ENCODE results near the gene RXRB. TPM values are rescaled to one million over a fixed set of nuclear protein-coding genes. Genes with fewer than 3 reads are reported as not detected.

RXRB gene
- total and polyA plus RNA-seq, 2 of the 13 experiments (the other 11 are each of a cell fraction or from before 2014, with no cell fraction given), result 26.7 to 55.7 TPM

DNA sequence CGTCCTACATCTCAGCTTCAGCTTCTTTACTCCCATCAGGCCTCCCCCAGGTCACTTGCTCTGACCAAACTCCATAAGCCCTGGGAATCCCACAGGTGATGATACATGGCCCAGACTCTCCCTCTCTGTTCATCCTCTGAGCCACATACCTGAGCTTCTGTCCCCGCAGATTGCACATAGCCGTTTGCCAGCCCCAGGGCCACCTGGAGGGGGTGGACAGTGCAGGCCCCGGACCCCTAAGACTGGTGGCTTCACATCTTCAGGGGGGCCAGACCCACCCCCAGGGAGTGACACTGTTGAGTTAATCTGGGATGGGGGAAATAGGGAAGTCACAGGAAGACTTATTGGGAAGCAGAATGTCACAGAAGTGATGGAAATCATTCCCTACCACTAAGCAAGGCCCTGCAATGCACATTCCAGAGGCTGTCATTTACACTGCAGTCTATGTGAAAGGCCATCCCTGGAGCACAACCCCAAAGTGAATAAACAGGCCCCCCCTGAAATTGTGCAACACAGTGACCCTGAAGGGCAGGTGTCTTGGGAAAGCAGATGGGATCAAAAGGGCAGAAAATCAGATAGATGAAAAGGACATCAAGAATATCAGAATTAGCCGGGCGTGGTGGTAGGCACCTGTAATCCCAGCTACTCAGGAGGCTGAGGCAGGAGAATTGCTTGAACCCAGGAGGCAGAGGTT, 2.2 kb downstream of the RXRB start (continued):
- TF ChIP-seq, protein P1, sequence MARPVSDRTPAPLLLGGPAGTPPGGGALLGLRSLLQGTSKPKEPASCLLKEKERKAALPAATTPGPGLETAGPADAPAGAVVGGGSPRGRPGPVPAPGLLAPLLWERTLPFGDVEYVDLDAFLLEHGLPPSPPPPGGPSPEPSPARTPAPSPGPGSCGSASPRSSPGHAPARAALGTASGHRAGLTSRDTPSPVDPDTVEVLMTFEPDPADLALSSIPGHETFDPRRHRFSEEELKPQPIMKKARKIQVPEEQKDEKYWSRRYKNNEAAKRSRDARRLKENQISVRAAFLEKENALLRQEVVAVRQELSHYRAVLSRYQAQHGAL (CRISPR knock-in tag; IDR thresholded peaks at IDR 0.05; ENCODE audit: not compliant biosample characterization), result no peak
- TF ChIP-seq ZNF274 (CRISPR knock-in tag; IDR thresholded peaks at IDR 0.05), result no peak
- TF ChIP-seq KLF6 (CRISPR knock-in tag; IDR thresholded peaks at IDR 0.05), result peak; percentile 78; the same call in 1 of the 2 replicates
- no peak for TF ChIP-seq MTF1 (CRISPR knock-in tag; IDR thresholded peaks at IDR 0.05)
- TF ChIP-seq ZNF703 (CRISPR knock-in tag; IDR thresholded peaks at IDR 0.05; ENCODE audit: borderline replicate concordance), result no peak; the same call in 1 of the 2 replicates
- TF ChIP-seq ZNF124 (CRISPR knock-in tag; IDR thresholded peaks at IDR 0.05), result 0 out of 2 replicates have a peak, but pooled peaks have one; percentile 83
- no peak for TF ChIP-seq MTF2 (CRISPR knock-in tag; IDR thresholded peaks at IDR 0.05; ENCODE audit: borderline replicate concordance)
- peak; percentile 95 for TF ChIP-seq HDAC2 (CRISPR knock-in tag; IDR thresholded peaks at IDR 0.05)
- no peak for TF ChIP-seq KMT2A (CRISPR knock-in tag; IDR thresholded peaks at IDR 0.05)
- TF ChIP-seq, protein P2, sequence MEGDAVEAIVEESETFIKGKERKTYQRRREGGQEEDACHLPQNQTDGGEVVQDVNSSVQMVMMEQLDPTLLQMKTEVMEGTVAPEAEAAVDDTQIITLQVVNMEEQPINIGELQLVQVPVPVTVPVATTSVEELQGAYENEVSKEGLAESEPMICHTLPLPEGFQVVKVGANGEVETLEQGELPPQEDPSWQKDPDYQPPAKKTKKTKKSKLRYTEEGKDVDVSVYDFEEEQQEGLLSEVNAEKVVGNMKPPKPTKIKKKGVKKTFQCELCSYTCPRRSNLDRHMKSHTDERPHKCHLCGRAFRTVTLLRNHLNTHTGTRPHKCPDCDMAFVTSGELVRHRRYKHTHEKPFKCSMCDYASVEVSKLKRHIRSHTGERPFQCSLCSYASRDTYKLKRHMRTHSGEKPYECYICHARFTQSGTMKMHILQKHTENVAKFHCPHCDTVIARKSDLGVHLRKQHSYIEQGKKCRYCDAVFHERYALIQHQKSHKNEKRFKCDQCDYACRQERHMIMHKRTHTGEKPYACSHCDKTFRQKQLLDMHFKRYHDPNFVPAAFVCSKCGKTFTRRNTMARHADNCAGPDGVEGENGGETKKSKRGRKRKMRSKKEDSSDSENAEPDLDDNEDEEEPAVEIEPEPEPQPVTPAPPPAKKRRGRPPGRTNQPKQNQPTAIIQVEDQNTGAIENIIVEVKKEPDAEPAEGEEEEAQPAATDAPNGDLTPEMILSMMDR (CRISPR knock-in tag; IDR thresholded peaks at IDR 0.05), result no peak; the same call in 1 of the 2 replicates
- no peak for TF ChIP-seq TRIM24 (CRISPR knock-in tag; IDR thresholded peaks at IDR 0.05)
- TF ChIP-seq, protein P3, sequence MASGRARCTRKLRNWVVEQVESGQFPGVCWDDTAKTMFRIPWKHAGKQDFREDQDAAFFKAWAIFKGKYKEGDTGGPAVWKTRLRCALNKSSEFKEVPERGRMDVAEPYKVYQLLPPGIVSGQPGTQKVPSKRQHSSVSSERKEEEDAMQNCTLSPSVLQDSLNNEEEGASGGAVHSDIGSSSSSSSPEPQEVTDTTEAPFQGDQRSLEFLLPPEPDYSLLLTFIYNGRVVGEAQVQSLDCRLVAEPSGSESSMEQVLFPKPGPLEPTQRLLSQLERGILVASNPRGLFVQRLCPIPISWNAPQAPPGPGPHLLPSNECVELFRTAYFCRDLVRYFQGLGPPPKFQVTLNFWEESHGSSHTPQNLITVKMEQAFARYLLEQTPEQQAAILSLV (CRISPR knock-in tag; IDR thresholded peaks at IDR 0.05; ENCODE audit: borderline replicate concordance), result no peak
- no peak for TF ChIP-seq ZNF337 (CRISPR knock-in tag; IDR thresholded peaks at IDR 0.05; ENCODE audit: borderline replicate concordance, low read depth)
- 0 out of 2 replicates have a peak, but pooled peaks have one; percentile 42 for TF ChIP-seq ZBTB26 (CRISPR knock-in tag; IDR thresholded peaks at IDR 0.05; ENCODE audit: borderline replicate concordance)
- TF ChIP-seq ZFP36L2 (CRISPR knock-in tag; IDR thresholded peaks at IDR 0.05), result no peak
- no peak for TF ChIP-seq CSRNP2 (CRISPR knock-in tag; conservative IDR thresholded peaks at IDR 0.05; ENCODE audit: low read depth)
- TF ChIP-seq LCORL (IDR thresholded peaks at IDR 0.05), result peak; percentile 84
- TF ChIP-seq LCORL (CRISPR knock-in tag; IDR thresholded peaks at IDR 0.05), result peak; percentile 98
- no peak for TF ChIP-seq ZNF253 (CRISPR knock-in tag; IDR thresholded peaks at IDR 0.05; ENCODE audit: borderline replicate concordance)
- TF ChIP-seq GZF1 (CRISPR knock-in tag; IDR thresholded peaks at IDR 0.05), result 0 out of 2 replicates have a peak, but pooled peaks have one; percentile 37
- TF ChIP-seq FOXK1 (CRISPR knock-in tag; IDR thresholded peaks at IDR 0.05; ENCODE audit: borderline replicate concordance, low read depth), result peak; percentile 97
- TF ChIP-seq ZNF160 (CRISPR knock-in tag; IDR thresholded peaks at IDR 0.05), result peak; percentile 50; the same call in 1 of the 2 replicates
- TF ChIP-seq MZF1 (CRISPR knock-in tag; IDR thresholded peaks at IDR 0.05; ENCODE audit: borderline replicate concordance), result 0 out of 2 replicates have a peak, but pooled peaks have one; percentile 27
- no peak; the same call in 1 of the 2 replicates for TF ChIP-seq DMAP1 (CRISPR knock-in tag; IDR thresholded peaks at IDR 0.05)
- no peak for TF ChIP-seq ZNF709 (CRISPR knock-in tag; IDR thresholded peaks at IDR 0.05)
